K562 (cell line): ENCODE data around the gene FMOD. TPM values are rescaled to one million over a fixed set of nuclear protein-coding genes. Genes with fewer than 3 reads are reported as not detected.

ENCODE experiments used
- ATAC-seq: fragments of 200-7000 bp; cut with Tn5 transposase; 3 replicates; pipeline ENCODE4 v1.9.1; 2020; ENCODE audit warnings: moderate library complexity
- BruUV-seq: library from RNA; stranded (reverse); fragments of 400-500 nt; replicated peaks from 2 replicates; lab custom pipeline; 2021; lab: Mats Ljungman, UMichigan
- CTCF ChIA-PET: fragments of 300-600 bp; formaldehyde crosslinking; extraction: SDS; loops from one replicate; lab custom pipeline; 2021; ENCODE audit warnings: low intra/inter-chr PET ratio; lab: Yijun Ruan, JAX
- POLR2A ChIA-PET: fragments of 300-600, 350-650 bp; sonication (Branson Sonifier 250); formaldehyde crosslinking; extraction: SDS; loops from one replicate; lab custom pipeline; 2021; ENCODE audit warnings: antibody characterized with exemption, inconsistent platforms; lab: Yijun Ruan, JAX
- DNase-seq, 4 experiments: peaks; one replicate each; pipeline versions ENCODE4 v3.0.0 to v3.0.0-alpha.2; 2011 to 2018; ENCODE audit warnings: low spot score in 3 of 4, mixed read lengths in 3 of 4; ENCODE audit errors: extremely low read depth in 1 of 4
- FAIRE-seq: peaks from 2 replicates; lab custom pipeline; 2011; peaks lifted over from hg19 to GRCh38; lab: Jason Lieb, UNC
- H2AFZ ChIP-seq: 2 replicates; pipeline ENCODE4 v1.6.0; 2011; ENCODE audit warnings: low read depth, low read length, control low read depth, inconsistent platforms
- H3K27ac ChIP-seq: fragments of 200-600 bp; 3 replicates; pipeline ENCODE4 v1.8.0; 2011; ENCODE audit warnings: low read depth, mild to moderate bottlenecking, control low read depth, inconsistent platforms, low read length, moderate library complexity, mixed read lengths; ENCODE audit errors: extremely low read depth
- H3K27me3 ChIP-seq, 2 experiments: fragments of 300-600 bp in 1 of 2; 2 replicates in 1 of 2; 3 replicates in 1 of 2; pipeline versions ENCODE4 v1.6.0 to v1.8.0; 2011; ENCODE audit warnings: inconsistent platforms in 2 of 2, low read length in 2 of 2, mild to moderate bottlenecking in 1 of 2, mixed read lengths in 1 of 2, moderate library complexity in 1 of 2; ENCODE audit not compliant: control insufficient read depth in 2 of 2, insufficient read depth in 2 of 2
- H3K36me3 ChIP-seq: fragments of 300-600 bp; 3 replicates; pipeline ENCODE4 v1.8.0; 2011; ENCODE audit warnings: mild to moderate bottlenecking, low read length, inconsistent platforms; ENCODE audit not compliant: control insufficient read depth, insufficient read depth
- H3K4me1 ChIP-seq, 2 experiments: fragments of 200-600 bp in 1 of 2; replicated peaks in 1 of 2; 2 replicates in 1 of 2; 3 replicates in 1 of 2; pipeline versions ENCODE4 v1.5.1 to v1.8.0; 2011; ENCODE audit warnings: inconsistent platforms in 2 of 2, low read length in 2 of 2, mild to moderate bottlenecking in 1 of 2, mixed read lengths in 1 of 2, moderate library complexity in 1 of 2; ENCODE audit not compliant: control insufficient read depth in 2 of 2, insufficient read depth in 2 of 2
- H3K4me2 ChIP-seq: 2 replicates; pipeline ENCODE4 v1.6.1; 2011; ENCODE audit warnings: low read length, control low read depth, inconsistent platforms, mixed read lengths; ENCODE audit not compliant: insufficient read depth
- H3K4me3 ChIP-seq: fragments of 200-600 bp; sonication (generic), shearing (Covaris generic); 2 replicates; pipeline ENCODE4 v1.5.1; 2016; ENCODE audit warnings: control low read depth, inconsistent platforms
- H3K79me2 ChIP-seq: fragments of 200-600 bp; 3 replicates; pipeline ENCODE4 v1.8.0; 2011; ENCODE audit warnings: low read length, inconsistent platforms; ENCODE audit not compliant: control insufficient read depth, insufficient read depth
- H3K9ac ChIP-seq, 2 experiments: 2 replicates each; pipeline versions ENCODE4 v1.6.0 to v1.6.1; 2011; ENCODE audit warnings: low read depth in 2 of 2, low read length in 2 of 2, control low read depth in 1 of 2, inconsistent platforms in 1 of 2, mild to moderate bottlenecking in 1 of 2, mixed read lengths in 1 of 2; ENCODE audit not compliant: insufficient read depth in 1 of 2
- H3K9me1 ChIP-seq: one replicate; pipeline ENCODE4 v1.6.0; 2011; ENCODE audit warnings: inconsistent platforms, mild to moderate bottlenecking, low read length, moderate library complexity; ENCODE audit not compliant: control insufficient read depth, insufficient read depth
- H3K9me3 ChIP-seq: replicated peaks from 2 replicates; pipeline ENCODE4 v1.5.1; 2011; ENCODE audit warnings: low read depth, low read length, inconsistent platforms; ENCODE audit not compliant: control insufficient read depth, insufficient read depth
- H4K20me1 ChIP-seq: replicated peaks from 2 replicates; pipeline ENCODE4 v1.6.1; 2011; ENCODE audit warnings: low read length, inconsistent platforms, mixed read lengths; ENCODE audit not compliant: control insufficient read depth, insufficient read depth
- CBFA2T3 ChIP-seq: fragments of 450-650 bp; IDR thresholded peaks from 2 replicates; pipeline ENCODE4 v1.6.1; 2017
- CEBPB ChIP-seq: fragments of 450-650 bp; IDR thresholded peaks from 2 replicates; pipeline ENCODE4 v1.6.1; 2016; ENCODE audit warnings: missing genetic modification characterization, missing compliant biosample characterization
- HMGN3 ChIP-seq: IDR thresholded peaks from 2 replicates; pipeline ENCODE4 v1.6.1; 2011; ENCODE audit warnings: borderline replicate concordance, low read depth, mild to moderate bottlenecking, mixed read lengths, low read length; ENCODE audit not compliant: insufficient read length; ENCODE audit errors: extremely low read depth
- RAD21 ChIP-seq, 2 experiments: fragments of 250-450 bp in 1 of 2; fragments of 450-650 bp in 1 of 2; sonication (Bioruptor Pico) in 1 of 2; formaldehyde crosslinking in 1 of 2; IDR thresholded peaks in 1 of 2; conservative IDR thresholded peaks in 1 of 2; 2 replicates each; pipeline versions ENCODE4 v1.4.0 to v1.8.0; 2020 to 2022; ENCODE audit warnings: mild to moderate bottlenecking in 2 of 2, moderate library complexity in 1 of 2
- TFAM ChIP-seq: fragments of 250-450 bp; sonication (Bioruptor Pico); conservative IDR thresholded peaks from 2 replicates; pipeline ENCODE4 v1.5.0; 2021; ENCODE audit warnings: mild to moderate bottlenecking, moderate library complexity
- XRCC3 ChIP-seq: fragments of 450-650 bp; IDR thresholded peaks from 2 replicates; pipeline ENCODE4 v1.6.1; 2017; ENCODE audit warnings: mild to moderate bottlenecking, moderate library complexity
- ZNF23 ChIP-seq: fragments of 250-450 bp; sonication (Bioruptor Pico); IDR thresholded peaks from 2 replicates; pipeline ENCODE4 v1.4.0; 2020; ENCODE audit warnings: mild to moderate bottlenecking
- ZNF668 ChIP-seq: fragments of 250-450 bp; sonication (Bioruptor Pico); IDR thresholded peaks from 2 replicates; pipeline ENCODE4 v1.8.0; 2022; ENCODE audit warnings: mild to moderate bottlenecking, inconsistent platforms
- WGBS: fragments of 100-300 bp; shearing (Covaris generic); methylation state at CpG from one replicate; pipeline ENCODE4 v1.1.6; 2016; ENCODE audit warnings: low coverage, mixed read lengths; ENCODE audit not compliant: insufficient coverage; ENCODE audit errors: missing lambda C conversion rate; 5-methylcytosine and 5-hydroxymethylcytosine counted together
- in situ Hi-C: fragments of 300-500 bp; cut with MboI; formaldehyde crosslinking; loops from 4 replicates; pipeline ENCODE4 v1.15.0; 2018; ENCODE audit warnings: inconsistent platforms, mixed read lengths
- intact Hi-C: fragments of 100-400 bp; cut with micrococcal nuclease; formaldehyde crosslinking; loops from 2 replicates; pipeline ENCODE4 v1.14.2; 2022
- polyA plus RNA-seq, 8 experiments: library from polyadenylated mRNA; depleted of rRNA in 4 of 8; stranded (reverse) in 5 of 8; unstranded in 3 of 8; fragments of >200 nt; fragmentation: Nextera tagmentation in 2 of 8; fragmentation: Illumina TruSeq in 1 of 8; extraction: Ambion mirVana in 2 of 8; extraction: Trizol in 1 of 8; gene quantifications; 2 replicates each; pipeline versions ENCODE4 v1.2.1 to v1.2.3, GENCODE V29; 2011 to 2014; ENCODE audit warnings: inconsistent platforms in 1 of 8, missing spikeins in 1 of 8
- total RNA-seq, 7 experiments: library from RNA; depleted of rRNA in 6 of 7; stranded (reverse); fragments of >200 nt in 6 of 7; fragmentation: Illumina TruSeq in 2 of 7; extraction: Trizol in 2 of 7; gene quantifications; 2 replicates each; pipeline versions ENCODE4 v1.2.1 to v1.2.3, GENCODE V29; 2011 to 2021; ENCODE audit warnings: low replicate concordance in 1 of 7
- TF ChIP-seq, protein P1 (sequence below): sonication (generic); formaldehyde crosslinking; IDR thresholded peaks from 2 replicates; pipeline ENCODE4 v1.8.0; 2023; ENCODE audit warnings: mild to moderate bottlenecking, missing genetic modification reagents
- TF ChIP-seq, protein P2 (sequence below): fragments of 250-450 bp; sonication (Bioruptor Pico); IDR thresholded peaks from 2 replicates; pipeline ENCODE4 v1.4.0; 2020; ENCODE audit warnings: mild to moderate bottlenecking, moderate library complexity, borderline replicate concordance
- TF ChIP-seq, protein P3 (sequence below): fragments of 150-350 bp; conservative IDR thresholded peaks from 2 replicates; pipeline ENCODE4 v1.6.1; 2014; ENCODE audit warnings: low read length

The FMOD gene
- total and polyA plus RNA-seq, 9 of the 15 experiments (the other 6 are each of a cell fraction or from before 2014, with no cell fraction given), result 0.03 to 0.13 (median 0.03) TPM; not detected in 6

DNA sequence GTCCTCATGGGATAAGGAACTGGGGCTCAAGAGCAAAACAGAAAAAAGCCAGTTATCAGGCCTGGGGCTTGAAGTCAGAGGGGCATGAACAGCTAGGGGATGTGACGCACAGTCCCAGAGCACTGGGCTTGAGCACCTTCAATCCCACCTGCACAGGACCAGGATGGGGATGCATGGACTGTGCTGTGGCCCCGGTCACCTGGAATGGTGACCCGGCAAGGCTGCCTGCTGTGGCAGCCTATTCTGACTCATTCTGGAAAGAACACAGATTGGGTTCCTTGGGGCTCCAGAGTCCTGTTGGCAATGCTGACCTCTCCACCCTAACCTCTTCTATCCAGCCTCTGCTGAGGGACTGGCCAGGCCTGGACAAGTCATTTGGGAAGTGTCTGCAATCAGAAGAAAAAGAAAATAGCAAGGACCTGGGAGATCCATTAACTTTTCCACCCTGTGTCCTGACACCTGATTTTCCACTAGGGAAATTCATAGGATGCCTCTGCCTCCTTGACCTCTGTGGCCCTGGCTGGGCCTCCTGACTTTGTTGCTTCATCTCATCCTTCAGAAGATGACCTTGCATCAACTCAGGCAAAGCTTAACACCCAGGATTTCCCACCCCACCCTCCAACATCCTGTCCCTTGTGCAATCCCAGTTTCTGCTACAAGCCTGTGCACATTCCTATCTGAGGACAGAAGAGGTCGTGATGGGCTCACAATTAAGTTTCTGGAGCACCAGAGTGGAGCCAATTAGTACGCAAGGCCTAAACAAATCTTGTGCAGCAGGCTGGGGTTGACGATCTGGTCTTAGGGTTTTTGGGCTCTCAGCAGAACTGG lies 17.9 kb upstream of the FMOD start:
- ChIA-PET CTCF (interaction anchor here (0.6 to 0.7 kb wide), 2 partner anchors 120 to 390 kb away, joined by 4 read pairs; no protein-coding TSS in a partner anchor), POLR2A (interaction anchor here (0.6 kb wide), 2 partner anchors 8 to 41 kb away, joined by 4 to 5 read pairs; no protein-coding TSS in a partner anchor)
- no peak overlapping the region for H3K4me2 ChIP-seq
- no peaks in the 10 kb centered on the region for H4K20me1 ChIP-seq
- no peaks in the 10 kb centered on the region for H3K36me3 ChIP-seq
- H2AFZ ChIP-seq, result no peak overlapping the region
- BruUV-seq, result no TSS peak
- intact Hi-C loops, result no loop called here
- no peak overlapping the region; a peak in 1 of 4 replicates for H3K9ac ChIP-seq
- peaks cover 10 to 65% of the 10 kb centered on the region in 2 experiments; a peak in 4 of 5 replicates for H3K27me3 ChIP-seq
- no peaks in the 10 kb centered on the region for H3K79me2 ChIP-seq
- in situ Hi-C loops, result no loop called here
- no peaks in the 10 kb centered on the region; a peak in 1 of 5 replicates for H3K4me1 ChIP-seq
- H3K9me3 ChIP-seq, result no peaks in the 10 kb centered on the region
- H3K4me3 ChIP-seq, result no peak overlapping the region
- FAIRE-seq (no peak), ATAC-seq (peak; percentile 42; the same call in 1 of the 3 replicates), DNase-seq (no peak)
- 0% methylated on average over 6 of the region's 6 CpGs for whole genome bisulfite sequencing
- no peak overlapping the region for H3K27ac ChIP-seq
- no peaks in the 10 kb centered on the region for H3K9me1 ChIP-seq
- TF ChIP-seq TFAM (CRISPR knock-in tag) (no peak), HMGN3 (no peak), ZNF668 (CRISPR knock-in tag) (no peak), RAD21 (CRISPR knock-in tag; conservative IDR thresholded peaks at IDR 0.05 in 1 of 2, IDR thresholded peaks at IDR 0.05 in 1 of 2) (peak in 1 of 2 experiments; percentile 49; a peak in 2 of 4 replicates), CBFA2T3 (no peak), ZNF23 (CRISPR knock-in tag) (no peak), XRCC3 (no peak), CEBPB (peak; percentile 75)
- TF ChIP-seq, protein P1, sequence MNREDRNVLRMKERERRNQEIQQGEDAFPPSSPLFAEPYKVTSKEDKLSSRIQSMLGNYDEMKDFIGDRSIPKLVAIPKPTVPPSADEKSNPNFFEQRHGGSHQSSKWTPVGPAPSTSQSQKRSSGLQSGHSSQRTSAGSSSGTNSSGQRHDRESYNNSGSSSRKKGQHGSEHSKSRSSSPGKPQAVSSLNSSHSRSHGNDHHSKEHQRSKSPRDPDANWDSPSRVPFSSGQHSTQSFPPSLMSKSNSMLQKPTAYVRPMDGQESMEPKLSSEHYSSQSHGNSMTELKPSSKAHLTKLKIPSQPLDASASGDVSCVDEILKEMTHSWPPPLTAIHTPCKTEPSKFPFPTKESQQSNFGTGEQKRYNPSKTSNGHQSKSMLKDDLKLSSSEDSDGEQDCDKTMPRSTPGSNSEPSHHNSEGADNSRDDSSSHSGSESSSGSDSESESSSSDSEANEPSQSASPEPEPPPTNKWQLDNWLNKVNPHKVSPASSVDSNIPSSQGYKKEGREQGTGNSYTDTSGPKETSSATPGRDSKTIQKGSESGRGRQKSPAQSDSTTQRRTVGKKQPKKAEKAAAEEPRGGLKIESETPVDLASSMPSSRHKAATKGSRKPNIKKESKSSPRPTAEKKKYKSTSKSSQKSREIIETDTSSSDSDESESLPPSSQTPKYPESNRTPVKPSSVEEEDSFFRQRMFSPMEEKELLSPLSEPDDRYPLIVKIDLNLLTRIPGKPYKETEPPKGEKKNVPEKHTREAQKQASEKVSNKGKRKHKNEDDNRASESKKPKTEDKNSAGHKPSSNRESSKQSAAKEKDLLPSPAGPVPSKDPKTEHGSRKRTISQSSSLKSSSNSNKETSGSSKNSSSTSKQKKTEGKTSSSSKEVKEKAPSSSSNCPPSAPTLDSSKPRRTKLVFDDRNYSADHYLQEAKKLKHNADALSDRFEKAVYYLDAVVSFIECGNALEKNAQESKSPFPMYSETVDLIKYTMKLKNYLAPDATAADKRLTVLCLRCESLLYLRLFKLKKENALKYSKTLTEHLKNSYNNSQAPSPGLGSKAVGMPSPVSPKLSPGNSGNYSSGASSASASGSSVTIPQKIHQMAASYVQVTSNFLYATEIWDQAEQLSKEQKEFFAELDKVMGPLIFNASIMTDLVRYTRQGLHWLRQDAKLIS (CRISPR knock-in tag), result no peak
- TF ChIP-seq, protein P2, sequence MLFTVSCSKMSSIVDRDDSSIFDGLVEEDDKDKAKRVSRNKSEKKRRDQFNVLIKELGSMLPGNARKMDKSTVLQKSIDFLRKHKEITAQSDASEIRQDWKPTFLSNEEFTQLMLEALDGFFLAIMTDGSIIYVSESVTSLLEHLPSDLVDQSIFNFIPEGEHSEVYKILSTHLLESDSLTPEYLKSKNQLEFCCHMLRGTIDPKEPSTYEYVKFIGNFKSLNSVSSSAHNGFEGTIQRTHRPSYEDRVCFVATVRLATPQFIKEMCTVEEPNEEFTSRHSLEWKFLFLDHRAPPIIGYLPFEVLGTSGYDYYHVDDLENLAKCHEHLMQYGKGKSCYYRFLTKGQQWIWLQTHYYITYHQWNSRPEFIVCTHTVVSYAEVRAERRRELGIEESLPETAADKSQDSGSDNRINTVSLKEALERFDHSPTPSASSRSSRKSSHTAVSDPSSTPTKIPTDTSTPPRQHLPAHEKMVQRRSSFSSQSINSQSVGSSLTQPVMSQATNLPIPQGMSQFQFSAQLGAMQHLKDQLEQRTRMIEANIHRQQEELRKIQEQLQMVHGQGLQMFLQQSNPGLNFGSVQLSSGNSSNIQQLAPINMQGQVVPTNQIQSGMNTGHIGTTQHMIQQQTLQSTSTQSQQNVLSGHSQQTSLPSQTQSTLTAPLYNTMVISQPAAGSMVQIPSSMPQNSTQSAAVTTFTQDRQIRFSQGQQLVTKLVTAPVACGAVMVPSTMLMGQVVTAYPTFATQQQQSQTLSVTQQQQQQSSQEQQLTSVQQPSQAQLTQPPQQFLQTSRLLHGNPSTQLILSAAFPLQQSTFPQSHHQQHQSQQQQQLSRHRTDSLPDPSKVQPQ (CRISPR knock-in tag), result no peak
- TF ChIP-seq, protein P3, sequence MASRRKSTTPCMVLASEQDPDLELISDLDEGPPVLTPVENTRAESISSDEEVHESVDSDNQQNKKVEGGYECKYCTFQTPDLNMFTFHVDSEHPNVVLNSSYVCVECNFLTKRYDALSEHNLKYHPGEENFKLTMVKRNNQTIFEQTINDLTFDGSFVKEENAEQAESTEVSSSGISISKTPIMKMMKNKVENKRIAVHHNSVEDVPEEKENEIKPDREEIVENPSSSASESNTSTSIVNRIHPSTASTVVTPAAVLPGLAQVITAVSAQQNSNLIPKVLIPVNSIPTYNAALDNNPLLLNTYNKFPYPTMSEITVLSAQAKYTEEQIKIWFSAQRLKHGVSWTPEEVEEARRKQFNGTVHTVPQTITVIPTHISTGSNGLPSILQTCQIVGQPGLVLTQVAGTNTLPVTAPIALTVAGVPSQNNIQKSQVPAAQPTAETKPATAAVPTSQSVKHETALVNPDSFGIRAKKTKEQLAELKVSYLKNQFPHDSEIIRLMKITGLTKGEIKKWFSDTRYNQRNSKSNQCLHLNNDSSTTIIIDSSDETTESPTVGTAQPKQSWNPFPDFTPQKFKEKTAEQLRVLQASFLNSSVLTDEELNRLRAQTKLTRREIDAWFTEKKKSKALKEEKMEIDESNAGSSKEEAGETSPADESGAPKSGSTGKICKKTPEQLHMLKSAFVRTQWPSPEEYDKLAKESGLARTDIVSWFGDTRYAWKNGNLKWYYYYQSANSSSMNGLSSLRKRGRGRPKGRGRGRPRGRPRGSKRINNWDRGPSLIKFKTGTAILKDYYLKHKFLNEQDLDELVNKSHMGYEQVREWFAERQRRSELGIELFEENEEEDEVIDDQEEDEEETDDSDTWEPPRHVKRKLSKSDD, result no peak
